ENCODE measurements around the gene FAAP24.
"Not testable (repeated sequence)": the region's sequence is repeated elsewhere in the genome, so short reads cannot be mapped to it uniquely, and the experiment has no call there.

Gene FAAP24

GRCh38 chr19:33000510-33000909, 28.5 kb downstream of the FAAP24 start:
- peak; percentile 22 for DNase-seq

- no peak for DNase-seq
These were observed 28.9 kb downstream of the FAAP24 start for GRCh38 chr19:33000910-33001309.

DNA sequence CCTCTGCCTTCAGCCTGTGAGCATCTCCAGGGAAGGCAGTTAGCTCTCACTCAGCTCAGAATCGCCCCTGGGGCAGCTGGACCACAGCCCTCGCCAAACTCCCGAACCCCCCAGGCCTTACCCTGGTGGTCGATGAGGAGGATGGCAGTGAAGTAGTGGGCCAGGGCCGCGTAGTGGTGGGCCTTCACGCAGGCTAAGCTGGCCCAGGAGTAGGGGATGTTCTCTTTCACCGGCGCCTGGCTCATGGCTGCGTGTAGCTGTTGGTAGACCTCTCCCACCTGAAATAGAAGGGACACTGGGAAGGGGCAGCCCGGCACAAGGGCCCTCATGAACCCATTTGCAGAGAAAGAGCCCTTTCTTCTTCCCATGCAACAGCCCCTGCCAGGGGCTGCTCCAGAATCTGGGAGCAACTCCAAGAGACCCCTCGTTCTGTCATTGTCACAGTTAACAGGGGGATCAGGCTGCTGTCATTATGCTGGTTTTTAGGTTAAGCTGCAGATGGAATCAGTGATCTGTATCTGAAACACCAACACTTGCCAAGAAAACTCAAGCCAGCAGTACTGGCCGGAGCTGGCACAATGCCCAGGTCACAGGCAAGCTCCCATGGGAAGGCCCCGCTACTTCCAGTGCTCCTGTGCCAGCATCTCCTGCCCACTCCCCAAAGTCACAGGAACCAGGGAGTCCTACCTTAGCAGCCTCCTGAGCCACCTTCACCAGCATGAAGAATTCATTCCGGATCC, 30.3 kb downstream of the FAAP24 start:
- not testable (repeated sequence) for DNase-seq

DNA sequence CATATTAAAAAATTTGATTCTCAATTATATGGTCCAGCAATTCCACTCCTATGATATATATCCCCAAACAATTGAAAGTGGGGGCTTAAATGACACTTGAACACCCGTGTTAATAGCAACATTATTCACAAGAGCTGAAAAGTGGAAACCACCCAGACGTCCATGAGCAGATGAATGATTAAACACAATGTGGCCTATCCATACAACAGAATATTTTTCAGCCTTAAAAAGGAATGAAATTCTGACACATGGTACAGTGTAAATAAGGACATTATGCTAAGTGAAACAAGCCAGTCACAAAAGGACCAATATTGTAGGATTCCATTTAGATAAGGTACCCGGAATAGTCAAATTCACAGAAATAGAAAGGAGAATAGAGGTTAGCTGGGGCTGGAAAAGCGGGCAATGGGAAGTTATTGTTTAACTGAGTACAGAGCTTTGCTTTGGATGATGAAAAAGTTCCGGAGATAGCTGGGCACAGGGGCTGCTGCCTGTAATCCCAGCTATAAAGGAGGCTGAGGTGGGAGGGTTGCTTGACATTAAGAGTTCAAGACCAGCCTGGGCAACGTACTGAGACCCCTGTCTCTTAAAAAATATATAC, 31.5 kb downstream of the FAAP24 start:
- DNase-seq = not testable (repeated sequence)

DNA sequence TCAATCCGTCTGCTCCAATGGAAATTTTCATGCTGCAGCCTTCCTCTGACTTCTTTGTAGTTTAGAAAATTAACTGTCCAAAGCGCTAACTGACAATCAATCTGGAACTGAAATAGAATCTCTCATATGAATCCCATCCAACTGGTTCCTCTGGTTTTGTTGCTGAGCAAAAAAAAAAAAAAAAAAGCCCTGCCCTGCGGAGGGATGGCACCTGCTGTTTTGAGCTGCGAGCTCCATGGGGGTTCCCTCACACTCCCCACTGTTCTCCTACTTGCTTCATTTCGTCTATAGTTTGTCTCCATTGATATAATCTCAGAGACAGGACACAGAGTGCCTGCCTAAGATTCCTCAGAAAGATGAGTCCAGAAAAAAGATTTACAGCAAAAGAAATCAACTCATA, 33.4 kb downstream of the FAAP24 start:
- DNase-seq = no peak

GRCh38 chr19:33008738-33009137, 36.7 kb downstream of the FAAP24 start:
- no peak for DNase-seq

- not testable (repeated sequence) for DNase-seq
These were observed 38.8 kb downstream of the FAAP24 start for GRCh38 chr19:33010891-33011290.

DNA sequence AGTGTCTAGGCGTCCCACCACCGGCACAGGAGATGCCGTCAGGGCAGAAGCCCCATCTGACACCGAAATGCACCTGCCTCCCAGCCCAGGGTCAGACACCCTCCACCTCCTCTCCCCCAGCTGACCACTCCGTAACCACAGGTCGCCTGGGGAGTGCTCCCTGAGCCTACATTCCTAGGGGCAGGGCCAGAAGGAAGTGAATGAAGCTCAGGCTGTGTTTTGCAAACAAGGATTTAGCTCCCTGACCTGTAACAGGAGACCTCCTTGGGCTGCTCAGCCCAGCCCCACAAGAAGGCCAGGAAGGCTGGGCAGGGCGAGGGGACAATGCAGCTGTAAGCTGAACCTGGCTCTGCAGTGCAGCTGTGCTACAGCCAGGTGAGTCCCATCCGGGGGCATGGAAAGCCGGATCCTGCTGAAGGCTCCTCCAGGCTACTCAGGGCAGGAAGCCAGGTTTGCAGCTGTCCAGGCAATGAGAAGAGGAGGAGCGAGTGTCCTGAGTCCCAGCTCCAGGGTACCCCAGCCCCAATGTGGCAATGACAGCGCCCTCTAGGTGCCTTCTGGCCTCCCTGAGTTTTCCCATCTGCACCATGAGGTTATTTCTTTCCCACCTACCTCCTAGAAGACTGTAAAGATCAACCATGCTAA, 50.6 kb downstream of the FAAP24 start:
- no peak for DNase-seq

GRCh38 chr19:33024398-33024797, 52.4 kb downstream of the FAAP24 start:
- DNase-seq = no peak

DNA sequence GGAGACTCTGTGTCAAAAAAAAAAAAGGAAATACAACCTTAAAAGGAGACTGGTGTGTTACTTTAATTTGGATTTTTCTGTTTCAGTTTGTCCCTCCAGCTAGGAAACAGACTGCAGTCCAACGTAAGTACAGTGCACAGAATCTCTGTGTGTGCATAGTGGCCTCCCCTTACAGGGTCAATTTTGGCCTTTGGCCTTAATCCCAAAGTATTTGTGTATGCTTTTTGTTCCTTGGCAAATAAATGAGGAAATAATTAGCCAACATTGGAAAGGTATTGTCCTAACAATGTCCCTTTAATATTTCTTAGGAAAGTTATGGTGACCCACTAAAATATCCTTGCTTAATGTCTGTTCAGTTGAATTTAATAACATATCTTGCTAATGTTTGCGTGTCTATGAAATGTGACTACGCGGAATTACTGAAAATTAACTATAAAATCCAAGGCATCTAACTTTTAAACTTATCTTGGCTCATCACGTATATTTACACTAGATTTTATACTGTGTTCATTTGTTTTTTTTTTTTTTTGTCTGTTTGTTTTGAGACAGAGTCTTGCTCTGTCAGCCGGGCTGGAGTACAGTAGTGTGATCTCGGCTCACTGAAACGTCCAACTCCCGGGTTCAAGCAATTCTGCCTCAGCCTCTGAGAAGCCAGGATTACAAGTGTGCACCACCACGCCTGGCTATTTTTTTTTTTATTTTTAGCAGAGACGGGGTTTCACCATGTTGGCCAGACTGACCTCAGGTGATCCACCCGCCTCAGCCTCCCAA, 53.6 kb downstream of the FAAP24 start:
- not testable (repeated sequence) for DNase-seq

- DNase-seq = not testable (repeated sequence)
These were observed 54.6 kb downstream of the FAAP24 start for GRCh38 chr19:33026602-33027001.

All from activated gamma-delta T cell treated with Interleukin-2 at 50 U/mL for 16 hours (primary cell).